GM18870 (cell line): ENCODE measurements around the gene ABCC3.

Experiments used
- ATAC-seq: cut with Tn5 transposase; IDR thresholded peaks from one replicate; pipeline ENCODE4 v1.9.1; 2021; ENCODE audit warnings: moderate library complexity; ENCODE audit not compliant: unreplicated experiment

The ABCC3 gene

DNA sequence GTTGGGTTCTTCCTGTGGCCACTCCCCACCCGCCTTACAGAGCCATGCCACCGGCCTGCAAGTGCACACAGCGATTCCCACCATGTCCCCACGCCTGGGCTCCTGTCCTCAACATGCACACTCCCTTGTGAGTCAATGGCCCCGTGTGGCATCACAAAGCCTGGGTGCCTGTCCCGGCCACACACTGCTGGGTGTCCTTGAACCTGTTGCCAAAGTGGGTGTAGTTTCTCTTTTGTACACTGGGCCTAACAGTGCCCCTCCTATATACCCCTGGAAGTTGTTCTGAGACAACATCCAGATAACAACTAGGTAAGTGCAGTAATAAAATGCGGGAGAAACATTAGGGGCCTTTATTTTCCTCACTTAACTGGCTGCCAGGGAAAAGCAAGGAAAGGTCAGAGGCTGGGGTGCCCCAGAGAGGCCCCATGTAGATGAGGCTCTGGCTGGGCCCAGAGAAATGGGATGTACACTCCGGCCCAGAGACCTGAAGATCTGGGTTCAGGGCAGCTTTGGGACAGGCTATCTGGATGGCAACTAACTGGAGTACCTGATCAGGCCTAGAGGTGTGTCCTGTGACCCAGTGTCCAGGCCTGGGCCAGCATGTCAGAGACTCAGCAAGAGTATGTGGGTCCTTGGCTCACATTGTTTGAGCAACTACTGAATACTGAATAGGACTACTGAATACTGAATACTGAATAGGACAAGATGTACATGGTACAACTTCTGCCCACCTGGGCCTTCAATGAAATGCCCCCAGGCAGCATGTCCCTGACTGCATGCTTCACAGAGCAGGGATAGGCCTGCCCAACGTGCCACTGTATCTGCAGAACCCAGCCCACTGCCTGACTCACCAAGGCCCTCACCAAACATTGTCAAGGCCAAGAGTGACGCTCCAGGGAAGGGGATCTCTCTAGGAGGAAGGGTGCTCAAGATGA is 8.3 kb downstream of the ABCC3 start:
- ATAC-seq = no peak

DNA sequence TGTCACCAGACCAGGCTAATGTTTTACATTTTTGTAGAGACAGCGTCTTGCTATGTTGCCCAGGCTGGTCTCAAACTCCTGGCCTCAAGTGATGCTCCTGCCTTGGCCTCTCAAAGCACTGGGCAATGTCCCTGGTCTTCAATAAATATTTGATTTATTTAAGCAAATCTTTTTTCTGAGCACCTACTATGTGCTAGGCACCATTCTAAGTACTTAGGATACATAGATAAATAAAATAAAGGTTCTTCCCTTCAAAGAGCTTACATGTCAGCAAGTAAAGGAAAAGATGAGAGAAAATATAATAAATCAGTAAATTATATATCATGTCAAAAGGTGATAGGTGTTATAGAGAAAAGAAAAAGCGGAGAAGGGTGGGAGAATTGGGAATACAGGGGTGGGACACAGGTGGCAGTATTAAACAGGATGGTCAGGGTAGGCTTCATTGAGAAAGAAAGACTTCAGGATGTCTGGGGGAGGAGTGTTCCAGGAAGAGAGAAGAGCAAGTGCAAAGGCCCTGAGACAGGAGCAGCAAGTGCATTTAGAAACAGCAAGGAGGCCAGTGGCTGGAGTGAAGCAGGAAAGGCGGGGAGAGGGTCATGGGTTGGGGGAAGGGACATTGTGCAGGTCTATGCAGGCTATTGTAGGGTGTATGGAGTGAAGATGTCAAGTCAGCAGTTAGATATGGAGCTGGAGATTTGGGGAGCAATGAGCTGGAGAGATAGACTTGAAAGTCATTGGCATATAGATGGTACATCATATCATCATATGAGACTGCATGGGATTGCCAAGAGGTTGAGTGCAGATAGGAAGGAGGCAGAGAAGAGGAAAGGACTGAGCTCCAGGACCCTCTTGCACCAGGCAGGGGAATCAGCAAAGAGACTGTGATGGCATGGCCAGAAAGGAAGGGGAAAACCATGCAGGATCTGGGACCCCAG is 11.3 kb downstream of the ABCC3 start:
- ATAC-seq = no peak

DNA sequence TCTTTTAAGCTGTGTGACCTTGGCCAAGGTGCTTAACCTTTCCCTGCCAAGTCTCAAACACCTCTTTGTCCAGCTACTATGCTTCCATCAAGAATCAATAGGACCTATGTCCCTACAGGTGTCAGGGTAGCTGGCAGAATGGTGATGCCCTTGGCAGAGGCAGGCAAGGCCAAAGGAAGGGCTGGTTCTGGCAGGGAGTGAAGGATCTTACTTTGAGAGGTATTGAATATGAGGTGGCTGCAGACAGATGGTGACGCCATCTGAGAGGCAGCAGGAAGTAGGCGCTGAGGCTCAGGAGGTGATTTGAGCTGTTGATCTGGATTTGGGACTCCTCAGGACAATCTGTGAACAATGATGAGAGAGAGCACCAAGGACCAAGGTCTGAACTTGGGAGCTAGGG is 12.5 kb downstream of the ABCC3 start:
- no peak for ATAC-seq

DNA sequence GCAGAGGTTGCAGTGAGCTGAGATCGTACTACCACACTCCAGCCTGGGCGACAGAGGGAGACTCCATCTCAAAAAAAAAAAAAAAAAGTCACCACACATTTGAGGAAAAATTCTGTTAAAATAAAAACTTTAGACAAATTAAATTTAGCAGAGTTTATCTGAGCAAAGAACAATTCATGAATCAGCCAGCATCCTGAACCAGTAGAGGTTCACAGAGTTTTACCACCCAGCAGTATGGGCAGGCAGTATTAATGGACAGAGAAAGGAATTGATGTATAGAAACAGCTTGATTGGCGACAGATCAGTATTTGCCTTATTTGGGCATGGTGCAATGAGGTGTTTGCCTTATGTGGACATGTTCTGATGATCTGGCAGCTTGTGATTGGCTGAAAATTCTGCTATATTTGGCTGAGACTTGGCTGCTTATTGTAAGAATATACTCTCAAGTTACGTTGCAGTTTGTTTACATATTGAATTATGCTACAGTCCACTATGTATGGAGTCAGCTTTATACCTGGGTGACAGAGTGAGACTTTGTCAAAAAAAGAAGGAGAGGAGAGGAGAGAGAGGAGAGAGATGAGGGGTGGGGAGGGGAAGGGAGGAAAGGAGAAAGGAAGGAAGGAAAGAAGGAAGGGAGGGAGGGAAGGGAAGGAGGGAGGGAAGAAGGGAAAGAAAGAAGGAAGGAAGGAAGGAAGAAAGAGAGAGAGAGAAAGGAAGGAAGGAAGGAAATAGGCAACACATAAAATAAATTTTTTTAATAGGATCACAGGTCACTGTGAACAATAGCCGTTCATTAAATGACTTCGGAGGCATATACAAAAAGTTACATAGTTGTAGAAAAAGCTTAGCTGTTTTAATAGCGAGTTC is 14.6 kb downstream of the ABCC3 start:
- no peak for ATAC-seq

DNA sequence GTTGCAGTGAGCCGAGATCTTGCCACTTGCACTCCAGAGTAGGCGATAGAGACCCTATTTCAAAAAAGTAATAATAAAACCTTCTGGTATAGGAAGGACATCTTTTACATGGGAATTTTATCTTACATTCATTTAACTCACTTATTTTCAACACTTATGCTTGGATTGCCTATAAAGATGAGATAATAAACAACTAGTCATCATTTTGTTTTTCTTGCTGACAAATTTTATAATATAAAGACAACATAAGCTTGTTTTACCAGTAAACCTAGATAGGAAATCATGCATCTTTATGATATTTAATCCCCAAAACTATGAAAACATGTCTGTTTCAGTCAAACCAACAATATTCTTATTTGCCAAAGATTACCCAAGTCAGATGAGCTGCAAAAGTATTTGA is 17.0 kb downstream of the ABCC3 start:
- no peak for ATAC-seq

DNA sequence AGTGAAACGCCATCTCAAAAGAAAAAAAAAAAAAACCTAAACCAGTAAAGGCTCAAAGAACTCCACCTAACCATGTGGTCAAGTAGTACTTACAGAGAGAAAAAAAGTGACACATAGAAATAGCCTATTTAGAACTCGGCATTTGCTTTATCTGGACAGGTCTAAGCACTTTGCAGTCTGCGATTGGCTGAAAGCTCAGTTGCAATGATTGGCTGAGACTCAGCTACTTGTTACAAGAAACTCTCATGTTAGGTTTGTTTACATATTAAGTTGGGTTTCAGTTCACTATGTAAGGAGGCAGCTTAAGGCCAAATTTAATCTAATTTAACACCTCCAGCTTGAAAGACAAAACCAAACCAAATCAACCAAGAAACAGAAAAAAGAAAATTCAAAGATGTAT is 19.1 kb downstream of the ABCC3 start:
- no peak for ATAC-seq

DNA sequence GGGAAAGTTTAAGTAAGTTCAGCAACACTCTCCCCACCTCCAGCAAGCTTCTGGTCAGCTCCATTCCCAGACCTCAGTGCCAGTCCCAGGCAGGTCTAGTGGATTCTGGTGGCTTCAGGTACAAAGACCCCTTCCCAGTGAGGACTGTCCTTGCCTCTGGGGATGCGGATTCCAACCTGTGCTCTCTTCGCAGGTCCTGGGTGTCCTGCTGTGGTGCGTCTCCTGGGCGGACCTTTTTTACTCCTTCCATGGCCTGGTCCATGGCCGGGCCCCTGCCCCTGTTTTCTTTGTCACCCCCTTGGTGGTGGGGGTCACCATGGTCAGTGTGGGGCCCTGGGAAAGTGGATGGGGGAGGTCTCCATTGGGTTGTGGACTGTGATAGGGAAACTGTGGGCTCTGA is 21.8 kb downstream of the ABCC3 start:
- no peak for ATAC-seq

DNA sequence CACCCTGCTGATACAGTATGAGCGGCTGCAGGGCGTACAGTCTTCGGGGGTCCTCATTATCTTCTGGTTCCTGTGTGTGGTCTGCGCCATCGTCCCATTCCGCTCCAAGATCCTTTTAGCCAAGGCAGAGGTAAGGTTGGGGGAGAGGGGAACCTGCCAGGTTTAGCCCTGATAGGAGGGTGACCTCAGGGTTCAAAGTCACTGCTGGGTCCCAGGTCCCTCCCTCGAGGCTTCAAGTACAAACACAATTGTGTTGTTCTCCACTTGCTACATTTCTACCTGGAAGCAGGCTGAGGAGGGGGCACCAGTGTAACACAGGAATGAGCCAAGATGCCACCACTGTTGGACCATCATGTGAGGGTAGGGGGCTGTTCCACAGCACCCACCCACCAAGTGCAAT is 22.4 kb downstream of the ABCC3 start:
- no peak for ATAC-seq

DNA sequence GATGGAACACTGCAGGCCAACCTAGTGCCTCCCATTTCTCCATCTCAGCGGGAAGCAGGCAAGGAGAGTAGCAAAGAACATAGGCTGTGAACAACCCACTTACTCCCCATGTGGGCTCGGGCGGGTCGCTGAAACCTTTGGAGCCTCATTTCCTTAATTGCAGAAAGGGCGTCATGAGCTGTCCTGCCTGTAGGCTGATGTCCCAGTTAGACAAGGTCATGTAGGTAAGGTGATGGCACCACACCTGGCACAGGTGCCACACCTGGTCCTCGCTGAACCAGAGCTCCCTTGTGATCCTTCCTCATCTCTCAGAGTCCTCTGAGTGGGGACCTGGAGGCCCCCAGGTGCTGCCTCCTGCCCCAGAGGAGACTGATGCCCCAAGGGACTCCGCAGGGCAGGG is 22.9 kb downstream of the ABCC3 start:
- ATAC-seq = no peak

DNA sequence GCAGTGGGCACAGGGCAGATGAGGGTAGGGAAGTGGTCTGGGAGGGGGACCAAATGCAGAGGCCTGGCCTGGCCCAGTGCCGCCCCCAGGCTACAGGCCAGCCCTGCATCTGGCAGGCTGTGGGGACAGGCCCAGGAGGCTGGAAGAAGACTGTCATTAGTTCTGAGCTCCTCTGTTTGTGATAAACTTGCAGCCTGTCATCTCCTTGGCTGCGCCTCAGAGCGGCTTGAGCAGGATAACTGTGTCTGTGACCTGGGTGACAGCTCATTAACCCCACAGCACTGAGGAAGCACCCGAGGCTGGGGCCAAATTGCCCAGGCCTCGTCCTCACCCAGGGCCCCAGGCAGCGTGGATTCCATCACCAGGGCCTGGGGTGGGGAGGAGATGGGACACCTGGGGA is 23.9 kb downstream of the ABCC3 start:
- no peak for ATAC-seq

DNA sequence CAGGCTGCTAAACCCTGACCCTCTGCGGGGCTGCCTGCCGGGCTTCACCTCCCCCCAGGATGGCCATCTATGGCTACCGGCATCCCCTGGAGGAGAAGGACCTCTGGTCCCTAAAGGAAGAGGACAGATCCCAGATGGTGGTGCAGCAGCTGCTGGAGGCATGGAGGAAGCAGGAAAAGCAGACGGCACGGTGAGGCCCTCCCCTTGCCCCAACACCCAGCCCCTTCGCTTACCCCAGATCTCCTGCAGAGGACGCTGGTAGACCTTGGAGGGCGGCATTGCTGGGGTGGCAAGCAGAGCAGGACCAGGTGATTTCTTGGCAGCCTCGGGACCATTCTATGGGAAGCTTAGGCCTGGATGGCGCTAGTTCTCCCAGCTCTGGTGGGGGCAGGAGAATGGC is 24.5 kb downstream of the ABCC3 start:
- ATAC-seq = no peak

DNA sequence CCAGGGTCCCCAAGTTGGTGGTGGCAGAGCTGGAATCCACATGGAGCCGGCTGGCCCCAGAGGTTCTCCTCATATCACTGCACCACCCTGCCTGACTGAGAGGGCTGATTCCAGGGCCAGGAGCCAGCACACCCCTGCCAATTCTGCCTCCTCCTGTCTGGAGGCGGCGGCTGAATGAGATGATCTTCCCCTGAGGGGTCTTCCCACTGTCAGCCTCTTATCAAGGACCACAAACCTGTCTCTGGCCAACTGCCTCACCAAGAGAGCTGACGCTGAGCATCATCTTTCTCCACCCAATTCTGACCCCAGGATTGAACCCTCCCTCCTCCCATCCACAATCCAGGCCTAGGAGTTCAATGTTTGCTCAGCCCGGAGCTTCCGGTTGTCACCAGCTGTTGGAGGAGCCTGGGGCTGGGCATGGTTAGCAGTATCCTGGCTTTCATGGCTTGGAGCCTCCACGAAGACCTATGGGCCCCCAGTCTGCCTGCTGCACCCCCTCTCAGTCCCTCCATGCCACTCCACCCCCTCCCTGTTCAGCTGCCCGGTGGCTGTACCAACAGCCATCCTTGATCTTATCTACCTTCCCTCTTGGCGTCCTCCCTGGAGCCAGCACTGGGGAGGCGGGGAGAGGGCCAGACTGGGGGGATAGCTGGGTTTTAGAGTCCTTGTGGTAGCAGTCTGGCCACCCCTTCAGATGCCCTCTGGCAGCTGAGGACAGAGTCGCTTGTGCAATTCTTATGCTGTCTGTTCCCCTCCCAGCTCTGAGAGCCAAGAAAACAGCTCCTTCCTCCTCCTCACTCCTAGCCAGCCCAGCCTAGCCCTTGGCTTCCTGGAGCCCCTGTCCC is 25.6 kb downstream of the ABCC3 start:
- no peak for ATAC-seq

DNA sequence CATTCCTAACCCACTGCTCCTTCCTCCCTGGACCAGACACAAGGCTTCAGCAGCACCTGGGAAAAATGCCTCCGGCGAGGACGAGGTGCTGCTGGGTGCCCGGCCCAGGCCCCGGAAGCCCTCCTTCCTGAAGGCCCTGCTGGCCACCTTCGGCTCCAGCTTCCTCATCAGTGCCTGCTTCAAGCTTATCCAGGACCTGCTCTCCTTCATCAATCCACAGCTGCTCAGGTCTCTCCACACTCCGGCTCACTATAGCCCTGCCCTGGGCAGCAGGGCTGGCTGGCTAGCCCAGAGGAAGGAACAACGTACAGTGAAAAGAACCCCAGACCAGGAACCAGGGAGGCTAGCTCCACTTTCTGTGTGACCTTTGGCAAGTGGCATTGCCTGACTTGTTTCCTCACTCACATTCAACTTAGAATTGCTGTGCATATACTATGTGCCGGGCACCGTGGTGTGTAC is 26.2 kb downstream of the ABCC3 start:
- no peak for ATAC-seq

DNA sequence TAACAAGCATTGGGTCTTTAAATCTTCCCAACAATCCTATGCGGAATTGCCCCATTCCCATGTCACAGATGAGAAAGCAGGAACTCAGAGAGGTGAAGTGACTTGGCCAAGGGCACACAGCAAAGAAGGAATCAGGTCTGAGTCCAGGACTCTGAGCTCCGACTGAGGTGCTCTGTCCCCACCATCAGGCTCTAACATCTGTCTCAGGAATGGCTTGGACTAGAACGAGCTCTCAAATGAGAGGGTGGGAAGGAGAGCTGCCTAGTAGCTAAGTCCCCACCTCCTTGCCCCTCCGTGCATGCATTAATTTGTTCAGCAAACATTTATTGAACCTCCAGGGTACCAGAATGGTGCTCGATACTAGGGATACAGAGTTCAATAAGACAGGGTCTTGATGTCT is 26.7 kb downstream of the ABCC3 start:
- ATAC-seq = no peak

DNA sequence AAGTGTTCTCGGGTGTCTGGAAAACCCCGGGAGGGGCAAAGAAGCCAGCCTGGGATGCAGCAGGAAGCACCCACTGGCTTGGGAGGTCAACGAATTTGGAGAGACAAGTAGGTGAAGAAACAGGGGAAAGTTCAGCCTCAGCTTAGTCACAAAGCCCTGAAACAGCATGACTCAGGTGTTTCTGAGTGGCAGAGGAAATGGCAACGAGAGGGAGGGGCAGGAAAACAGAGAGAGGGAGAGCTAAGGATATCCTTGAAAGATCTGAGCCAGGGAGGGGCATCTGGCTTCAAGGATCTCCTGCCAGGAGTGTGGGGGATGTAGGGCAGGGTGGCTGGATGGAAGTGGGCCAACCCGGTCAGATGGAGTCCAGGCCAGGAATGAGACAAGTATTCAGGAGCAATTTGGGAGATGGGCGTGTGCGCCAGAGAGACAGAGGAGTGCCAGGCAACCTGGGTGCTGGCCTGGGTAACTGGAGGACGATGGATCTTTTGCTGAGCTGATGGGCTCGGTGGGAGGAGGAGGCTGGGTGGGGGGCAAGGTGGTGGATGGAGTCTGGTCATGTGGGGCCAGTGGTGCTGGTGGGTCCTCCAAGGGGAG is 27.2 kb downstream of the ABCC3 start:
- no peak for ATAC-seq

DNA sequence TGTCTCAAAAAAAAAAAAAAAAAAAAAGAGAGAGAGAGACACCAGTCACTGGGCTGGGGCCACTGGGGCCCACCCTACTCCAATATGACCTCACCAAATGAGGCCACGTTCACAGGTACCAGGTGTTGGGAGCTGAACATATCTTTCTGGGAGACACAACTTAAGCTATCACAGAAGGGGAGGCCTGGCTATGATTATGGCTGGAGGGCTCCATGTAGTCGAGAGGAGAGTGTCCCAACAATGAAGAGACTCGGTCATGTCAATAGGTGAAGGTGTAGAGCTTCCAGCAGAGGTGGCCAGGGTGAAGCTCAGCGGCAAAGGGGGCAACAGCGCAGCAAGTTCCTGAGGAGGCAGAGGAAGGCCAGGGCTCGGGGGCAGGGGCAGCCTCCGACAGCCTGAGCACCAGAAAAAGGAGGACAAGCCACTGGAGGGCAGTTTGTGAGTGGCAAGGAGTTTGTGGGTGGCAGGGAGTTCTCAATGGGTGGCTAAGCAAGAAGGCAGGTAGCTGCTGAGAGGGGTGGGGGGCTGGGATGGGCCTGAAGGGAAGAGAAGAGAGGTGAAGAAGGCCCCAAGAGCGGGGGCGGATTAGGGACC is 28.0 kb downstream of the ABCC3 start:
- no peak for ATAC-seq

DNA sequence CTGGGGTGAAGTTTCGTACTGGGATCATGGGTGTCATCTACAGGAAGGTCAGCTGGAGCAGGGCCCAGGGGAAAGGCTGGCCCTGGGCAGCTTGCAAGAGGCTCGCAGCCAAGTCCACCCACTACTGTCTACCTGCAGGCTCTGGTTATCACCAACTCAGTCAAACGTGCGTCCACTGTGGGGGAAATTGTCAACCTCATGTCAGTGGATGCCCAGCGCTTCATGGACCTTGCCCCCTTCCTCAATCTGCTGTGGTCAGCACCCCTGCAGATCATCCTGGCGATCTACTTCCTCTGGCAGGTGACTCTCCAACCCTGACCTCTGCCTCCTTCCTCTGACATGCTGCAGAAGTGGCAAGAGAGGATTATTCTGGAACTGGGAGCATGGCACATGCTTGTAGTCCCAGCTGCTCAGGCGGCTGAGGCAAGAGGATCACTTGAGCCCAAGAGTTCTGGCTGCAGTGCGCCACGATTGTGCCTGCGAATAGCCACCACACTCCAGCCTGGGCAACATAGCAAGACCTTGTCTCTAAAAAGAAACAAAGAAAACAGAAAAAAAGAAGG is 29.2 kb downstream of the ABCC3 start:
- ATAC-seq = no peak

DNA sequence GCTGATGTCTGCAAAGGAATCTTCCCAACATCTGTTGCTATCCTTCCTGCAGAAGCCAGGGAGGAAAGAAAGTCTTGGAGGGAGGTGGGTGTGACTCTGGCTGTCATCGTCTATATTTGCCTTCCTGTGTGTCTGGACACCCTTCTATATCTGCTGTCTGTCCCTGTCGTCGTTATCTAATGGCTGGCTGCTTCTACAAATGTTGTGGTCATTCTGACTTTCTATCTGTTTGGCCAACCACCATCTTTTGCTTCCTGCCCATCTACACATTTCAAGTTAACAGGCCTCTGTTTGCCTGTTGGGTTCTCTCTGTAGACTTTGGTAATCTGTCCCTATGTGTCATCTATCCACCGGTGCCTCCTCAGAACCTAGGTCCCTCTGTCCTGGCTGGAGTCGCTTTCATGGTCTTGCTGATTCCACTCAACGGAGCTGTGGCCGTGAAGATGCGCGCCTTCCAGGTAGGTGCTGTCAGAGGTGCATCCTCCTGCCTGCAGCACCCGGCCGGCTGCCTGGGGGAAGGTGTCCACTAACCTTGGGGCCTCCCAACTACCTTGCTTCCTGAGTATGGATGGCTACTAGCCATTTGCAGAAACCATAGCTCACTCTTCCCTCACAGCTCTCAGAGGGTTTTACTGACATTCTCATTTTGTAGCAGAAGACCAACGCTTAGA is 30.2 kb downstream of the ABCC3 start:
- ATAC-seq = no peak
